RWPE2 (cell line): ENCODE data around the gene CDC42.
"Not testable (repeated sequence)": the region's sequence is repeated elsewhere in the genome, so short reads cannot be mapped to it uniquely, and the experiment has no call there.

Experiments used
- ATAC-seq: fragments of 200-7000 bp; cut with Tn5 transposase; 3 replicates; pipeline ENCODE4 v1.9.1; 2021; ENCODE audit warnings: low read depth
- DNase-seq: peaks from one replicate; pipeline ENCODE4 v3.0.0-alpha.2; 2020; ENCODE audit warnings: low spot score
- H3K27ac ChIP-seq: fragments of 450-650 bp; 2 replicates; pipeline ENCODE4 v1.5.1; 2017; ENCODE audit warnings: mild to moderate bottlenecking; ENCODE audit not compliant: poor library complexity, severe bottlenecking
- H3K27me3 ChIP-seq: fragments of 250-450 bp; sonication (Bioruptor Pico); 2 replicates; pipeline ENCODE4 v1.5.1; 2021; ENCODE audit warnings: mild to moderate bottlenecking, moderate library complexity; ENCODE audit not compliant: insufficient read depth, poor library complexity, severe bottlenecking
- H3K36me3 ChIP-seq: fragments of 250-450 bp; sonication (Bioruptor Pico); 2 replicates; pipeline ENCODE4 v1.5.1; 2020; ENCODE audit warnings: low read depth, mild to moderate bottlenecking, moderate library complexity
- H3K4me1 ChIP-seq: fragments of 250-450 bp; sonication (Bioruptor Pico); 2 replicates; pipeline ENCODE4 v1.5.1; 2021; ENCODE audit warnings: mild to moderate bottlenecking, moderate library complexity; ENCODE audit not compliant: insufficient read depth, poor library complexity, severe bottlenecking
- H3K4me3 ChIP-seq: fragments of 250-450 bp; sonication (Bioruptor Pico); 2 replicates; pipeline ENCODE4 v1.5.1; 2021; ENCODE audit warnings: mild to moderate bottlenecking, moderate library complexity; ENCODE audit not compliant: severe bottlenecking
- H3K9me3 ChIP-seq: fragments of 250-450 bp; sonication (Bioruptor Pico); 2 replicates; pipeline ENCODE4 v1.5.1; 2021; ENCODE audit warnings: mild to moderate bottlenecking, moderate library complexity; ENCODE audit not compliant: severe bottlenecking
- CTCF ChIP-seq: fragments of 450-650 bp; IDR thresholded peaks from one replicate; pipeline ENCODE4 v1.5.1; 2017; ENCODE audit warnings: mild to moderate bottlenecking, moderate library complexity; ENCODE audit not compliant: poor library complexity, severe bottlenecking

The CDC42 gene

DNA sequence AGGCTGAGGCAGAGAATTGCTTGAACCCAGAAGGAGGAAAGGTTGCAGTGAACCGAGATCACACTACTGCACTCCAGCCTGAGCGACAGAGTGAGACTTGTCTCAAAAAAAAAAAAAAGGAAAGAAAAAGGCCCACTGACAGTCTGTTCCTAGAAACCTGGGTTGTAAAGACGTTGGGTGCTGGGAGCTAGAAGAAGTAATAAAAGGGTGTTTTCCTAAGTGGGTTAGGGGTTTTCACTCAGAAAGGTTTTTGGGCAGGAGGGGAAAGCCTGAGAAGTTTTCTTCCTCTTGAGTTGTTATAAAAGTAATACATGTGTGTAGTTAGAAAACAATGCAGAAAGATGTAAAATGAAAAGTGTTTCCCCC, 25.6 kb upstream of the CDC42 start:
- H3K4me3 ChIP-seq, result no peak overlapping the region
- H3K27me3 ChIP-seq, result no peaks in the 10 kb centered on the region
- TF ChIP-seq CTCF, result no peak
- no peak overlapping the region for H3K27ac ChIP-seq
- no peak for ATAC-seq
- no peaks in the 10 kb centered on the region for H3K9me3 ChIP-seq
- H3K4me1 ChIP-seq, result no peaks in the 10 kb centered on the region
- no peaks in the 10 kb centered on the region for H3K36me3 ChIP-seq
- DNase-seq, result no peak

- no peak overlapping the region for H3K4me3 ChIP-seq
- H3K27me3 ChIP-seq, result no peaks in the 10 kb centered on the region
- TF ChIP-seq CTCF, result no peak
- no peaks in the 10 kb centered on the region for H3K4me1 ChIP-seq
- no peaks in the 10 kb centered on the region for H3K9me3 ChIP-seq
- DNase-seq (no peak), ATAC-seq (no peak)
- no peak overlapping the region for H3K27ac ChIP-seq
- no peaks in the 10 kb centered on the region for H3K36me3 ChIP-seq
Observed at GRCh38 chr1:22030057-22030456, 22.5 kb upstream of the CDC42 start.

DNA sequence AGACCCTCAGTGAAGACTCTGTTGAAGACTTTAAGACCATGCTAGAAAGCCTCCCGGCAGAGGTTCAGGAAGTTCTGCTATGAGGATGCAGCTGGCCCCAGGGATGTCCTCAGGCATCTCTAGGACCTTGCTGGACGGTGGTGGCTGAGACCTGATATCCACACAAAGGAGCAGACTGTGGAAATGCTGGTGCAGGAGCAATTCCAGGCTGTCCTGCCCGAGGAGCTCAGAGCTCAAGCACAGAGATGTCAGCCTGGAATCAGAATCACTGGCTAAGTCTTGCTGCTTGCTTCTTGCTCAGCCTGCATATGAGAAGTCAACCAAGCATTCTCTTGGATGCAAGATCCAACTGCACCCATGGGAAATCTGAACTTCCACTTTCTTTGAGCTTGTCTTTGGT, 22.0 kb upstream of the CDC42 start:
- Histone ChIP-seq H3K27me3 (no peaks in the 10 kb centered on the region), H3K36me3 (no peaks in the 10 kb centered on the region), H3K27ac (no peak overlapping the region), H3K9me3 (no peaks in the 10 kb centered on the region), H3K4me3 (no peak overlapping the region), H3K4me1 (no peaks in the 10 kb centered on the region)
- DNase-seq, result no peak
- ATAC-seq, result no peak
- no peak for TF ChIP-seq CTCF

GRCh38 chr1:22031214-22031962, 21.1 kb upstream of the CDC42 start:
- Histone ChIP-seq H3K4me3 (no peak overlapping the region), H3K4me1 (no peaks in the 10 kb centered on the region), H3K27me3 (no peaks in the 10 kb centered on the region), H3K9me3 (no peaks in the 10 kb centered on the region), H3K36me3 (no peaks in the 10 kb centered on the region), H3K27ac (no peak overlapping the region)
- no peak for TF ChIP-seq CTCF
- no peak for DNase-seq
- no peak for ATAC-seq

GRCh38 chr1:22034834-22035233, 17.7 kb upstream of the CDC42 start:
- not testable (repeated sequence) for H3K9me3 ChIP-seq, H3K36me3 ChIP-seq, ATAC-seq, H3K4me3 ChIP-seq, H3K4me1 ChIP-seq, H3K27ac ChIP-seq, DNase-seq, H3K27me3 ChIP-seq
